ENCODE results near the gene SH3RF3. TPM values are rescaled to one million over a fixed set of nuclear protein-coding genes. Genes with fewer than 3 reads are reported as not detected.

SH3RF3 gene
- total and polyA plus RNA-seq, 5 donors: 5.7 to 8.8 (median 8.1) TPM

DNA sequence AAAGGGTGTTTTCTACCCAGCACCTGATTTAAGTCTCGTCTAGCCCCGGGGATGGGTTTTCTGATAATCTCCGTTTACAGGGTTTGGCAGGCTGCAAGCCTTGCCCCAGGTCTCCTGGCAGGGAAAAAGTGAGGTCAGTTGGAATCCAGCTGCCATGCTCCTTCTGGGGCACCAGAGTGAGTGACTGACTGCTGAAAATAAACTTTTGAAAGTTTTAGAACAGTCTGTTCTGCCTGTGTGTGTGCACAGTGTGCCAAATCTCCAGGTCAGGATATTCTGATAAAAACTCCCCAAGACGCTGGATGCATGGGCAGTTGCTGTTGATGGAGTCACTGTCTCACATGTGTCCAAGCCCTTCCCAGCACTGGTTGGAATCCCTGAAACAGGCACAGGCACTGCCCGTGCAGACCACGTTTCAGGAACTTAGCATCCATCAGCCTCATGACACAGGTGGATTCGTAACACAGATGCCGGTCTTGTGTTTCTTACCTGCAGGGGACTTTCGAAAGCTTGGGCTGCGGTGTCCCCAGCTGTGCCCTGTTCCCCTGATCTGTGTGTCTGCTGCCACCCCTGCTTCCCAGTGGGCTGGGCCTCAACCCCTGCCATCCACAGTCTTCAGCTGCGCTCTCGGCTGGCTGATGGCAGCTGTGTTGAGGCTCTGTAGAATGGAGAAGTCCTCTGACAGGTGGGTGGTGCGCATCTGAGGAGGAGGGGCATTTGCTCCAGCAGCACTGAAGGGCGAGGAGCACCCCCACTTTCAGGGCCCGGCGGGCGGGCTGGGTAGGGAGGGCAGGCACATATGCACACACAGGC lies 65.0 kb downstream of the SH3RF3 start:
- DNase-seq (no peak), ATAC-seq (no peak)
- Histone ChIP-seq H3K27ac (ENCODE audit: low read length) (peak overlapping the region; percentile 4), H3K27me3 (ENCODE audit: control insufficient read depth, insufficient read depth) (no peaks in the 10 kb centered on the region), H3K4me1 (ENCODE audit: control insufficient read depth, insufficient read depth, low read length) (peaks cover 26% of the 10 kb centered on the region), H3K9me3 (ENCODE audit: control insufficient read depth, low read length) (no peaks in the 10 kb centered on the region), H3K4me3 (ENCODE audit: low read length) (no peak overlapping the region)
- intact Hi-C loops (cut with DNase I): no loop called here
- 80% methylated on average over 17 of the region's 17 CpGs for WGBS

GRCh38 chr2:109194620-109194937 lies 65.6 kb downstream of the SH3RF3 start:
- Histone ChIP-seq H3K4me1 (ENCODE audit: control insufficient read depth, insufficient read depth, low read length) (peaks cover 26% of the 10 kb centered on the region), H3K27ac (ENCODE audit: low read length) (no peak overlapping the region), H3K4me3 (ENCODE audit: low read length) (no peak overlapping the region), H3K9me3 (ENCODE audit: control insufficient read depth, low read length) (no peaks in the 10 kb centered on the region), H3K27me3 (ENCODE audit: control insufficient read depth, insufficient read depth) (no peaks in the 10 kb centered on the region)
- ATAC-seq: no peak
- intact Hi-C loops (cut with DNase I): no loop called here
- WGBS: 60% methylated on average over 2 of the region's 2 CpGs
- no peak for DNase-seq

DNA sequence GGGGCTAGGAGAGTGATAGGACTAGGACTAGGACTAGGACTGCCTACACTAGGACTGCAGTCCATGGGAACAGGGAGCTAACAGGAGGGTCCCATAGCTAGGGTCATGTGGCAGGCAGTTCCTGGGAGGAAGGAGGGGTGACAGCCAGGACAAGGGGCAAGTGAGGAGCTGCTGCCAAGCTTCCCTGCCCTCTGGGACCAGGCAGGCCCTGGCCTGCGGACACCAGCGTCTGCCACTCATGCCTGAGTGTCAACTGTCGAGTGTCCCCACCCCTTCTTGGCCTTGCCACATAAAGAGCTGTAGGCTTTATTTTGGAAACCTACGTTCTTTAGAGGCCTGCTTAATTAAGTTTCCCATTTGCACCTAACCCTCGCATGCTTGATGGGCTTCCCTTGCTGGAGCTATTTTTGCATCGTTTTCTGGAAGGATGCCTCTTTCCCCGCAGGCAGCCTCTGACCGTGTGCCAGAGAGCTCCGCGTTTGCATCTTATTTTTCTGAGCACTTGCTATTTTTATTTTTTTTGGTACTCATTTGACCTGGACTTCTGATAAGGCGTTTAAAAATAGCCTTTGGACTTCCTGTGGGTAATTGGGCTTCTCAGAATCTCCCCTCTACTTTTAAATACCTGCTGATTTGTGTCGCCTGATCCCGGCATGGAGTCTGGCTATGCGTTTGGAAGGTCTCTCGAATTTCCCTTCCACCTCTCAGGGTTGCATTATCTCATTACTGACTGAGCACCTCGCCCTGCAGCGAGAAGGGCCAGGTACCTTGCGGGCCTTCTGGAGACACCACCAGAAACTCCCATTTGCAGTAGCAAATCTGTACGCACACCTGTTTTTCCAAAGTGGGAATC lies 66.4 kb downstream of the SH3RF3 start:
- 34% methylated on average over 19 of the region's 19 CpGs for WGBS
- Histone ChIP-seq H3K27me3 (ENCODE audit: control insufficient read depth, insufficient read depth) (no peaks in the 10 kb centered on the region), H3K4me1 (ENCODE audit: control insufficient read depth, insufficient read depth, low read length) (peaks cover 26% of the 10 kb centered on the region), H3K4me3 (ENCODE audit: low read length) (no peak overlapping the region), H3K27ac (ENCODE audit: low read length) (peak overlapping the region; percentile 86), H3K9me3 (ENCODE audit: control insufficient read depth, low read length) (no peaks in the 10 kb centered on the region)
- peak; percentile 56 to 66 for ATAC-seq
- peak; percentile 38 to 71 (median 71) for DNase-seq
- intact Hi-C loops (cut with DNase I): no loop called here

- ATAC-seq: peak; percentile 21 to 27
- no peaks in the 10 kb centered on the region for H3K27me3 ChIP-seq (ENCODE audit: control insufficient read depth, insufficient read depth)
- DNase-seq: peak in 1 of 3 donors; percentile 46
Observed at GRCh38 chr2:109196081-109196875, 67.3 kb downstream of the SH3RF3 start.

GRCh38 chr2:109197491-109198418 lies 68.8 kb downstream of the SH3RF3 start:
- Histone ChIP-seq H3K27me3 (ENCODE audit: control insufficient read depth, insufficient read depth) (no peaks in the 10 kb centered on the region), H3K27ac (ENCODE audit: low read length) (no peak overlapping the region), H3K4me1 (ENCODE audit: control insufficient read depth, insufficient read depth, low read length) (peaks cover 28% of the 10 kb centered on the region), H3K9me3 (ENCODE audit: control insufficient read depth, low read length) (no peaks in the 10 kb centered on the region), H3K4me3 (ENCODE audit: low read length) (no peak overlapping the region)
- 90% methylated on average over 6 of the region's 6 CpGs for WGBS
- intact Hi-C loops (cut with DNase I): no loop called here
- DNase-seq (no peak), ATAC-seq (no peak)

More at GRCh38 chr2:109196081-109196875, 67.3 kb downstream of the SH3RF3 start:
- Histone ChIP-seq H3K27ac (ENCODE audit: low read length) (peak overlapping the region; percentile 57), H3K9me3 (ENCODE audit: control insufficient read depth, low read length) (no peaks in the 10 kb centered on the region), H3K4me3 (ENCODE audit: low read length) (no peak overlapping the region), H3K4me1 (ENCODE audit: control insufficient read depth, insufficient read depth, low read length) (peaks cover 26% of the 10 kb centered on the region)
- WGBS: 83% methylated on average over 19 of the region's 19 CpGs
- intact Hi-C loops (cut with DNase I): no loop called here

DNA sequence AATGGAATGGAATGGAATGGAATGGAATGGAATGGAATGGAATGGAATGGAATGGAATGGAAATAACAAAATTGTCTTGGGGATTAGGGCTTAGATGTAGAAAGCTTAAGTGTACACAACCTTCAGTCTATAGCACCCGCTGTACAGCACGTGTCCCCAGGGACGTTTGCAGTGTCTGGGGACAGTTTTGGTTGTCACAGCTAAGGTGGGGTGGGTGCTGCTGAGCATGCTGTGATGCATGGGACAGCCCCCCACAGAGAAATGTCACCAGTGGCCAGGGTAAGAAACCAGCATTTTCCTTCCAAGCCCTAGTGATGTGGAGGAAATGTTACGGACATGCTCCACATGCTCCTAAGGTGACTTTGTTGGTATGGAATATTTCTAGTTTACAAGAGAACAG lies 70.8 kb downstream of the SH3RF3 start:
- Histone ChIP-seq H3K9me3 (ENCODE audit: control insufficient read depth, low read length) (no peaks in the 10 kb centered on the region), H3K4me3 (ENCODE audit: low read length) (no peak overlapping the region), H3K27me3 (ENCODE audit: control insufficient read depth, insufficient read depth) (no peaks in the 10 kb centered on the region), H3K4me1 (ENCODE audit: control insufficient read depth, insufficient read depth, low read length) (peaks cover 17% of the 10 kb centered on the region), H3K27ac (ENCODE audit: low read length) (no peak overlapping the region)
- WGBS: 92% methylated on average over 4 of the region's 4 CpGs
- ATAC-seq: no peak
- DNase-seq: no peak
- intact Hi-C loops (cut with DNase I): no loop called here

GRCh38 chr2:109200616-109201464 lies 71.8 kb downstream of the SH3RF3 start:
- H3K4me1 ChIP-seq (ENCODE audit: control insufficient read depth, insufficient read depth, low read length): peaks cover 12% of the 10 kb centered on the region
- DNase-seq (peak in 1 of 3 donors; percentile 42), ATAC-seq (peak; percentile 13 to 27)
- H3K27ac ChIP-seq (ENCODE audit: low read length): no peak overlapping the region
- 80% methylated on average over 14 of the region's 14 CpGs for WGBS
- no peaks in the 10 kb centered on the region for H3K9me3 ChIP-seq (ENCODE audit: control insufficient read depth, low read length)
- H3K4me3 ChIP-seq (ENCODE audit: low read length): no peak overlapping the region
- H3K27me3 ChIP-seq (ENCODE audit: control insufficient read depth, insufficient read depth): no peaks in the 10 kb centered on the region
- intact Hi-C loops (cut with DNase I): no loop called here

DNA sequence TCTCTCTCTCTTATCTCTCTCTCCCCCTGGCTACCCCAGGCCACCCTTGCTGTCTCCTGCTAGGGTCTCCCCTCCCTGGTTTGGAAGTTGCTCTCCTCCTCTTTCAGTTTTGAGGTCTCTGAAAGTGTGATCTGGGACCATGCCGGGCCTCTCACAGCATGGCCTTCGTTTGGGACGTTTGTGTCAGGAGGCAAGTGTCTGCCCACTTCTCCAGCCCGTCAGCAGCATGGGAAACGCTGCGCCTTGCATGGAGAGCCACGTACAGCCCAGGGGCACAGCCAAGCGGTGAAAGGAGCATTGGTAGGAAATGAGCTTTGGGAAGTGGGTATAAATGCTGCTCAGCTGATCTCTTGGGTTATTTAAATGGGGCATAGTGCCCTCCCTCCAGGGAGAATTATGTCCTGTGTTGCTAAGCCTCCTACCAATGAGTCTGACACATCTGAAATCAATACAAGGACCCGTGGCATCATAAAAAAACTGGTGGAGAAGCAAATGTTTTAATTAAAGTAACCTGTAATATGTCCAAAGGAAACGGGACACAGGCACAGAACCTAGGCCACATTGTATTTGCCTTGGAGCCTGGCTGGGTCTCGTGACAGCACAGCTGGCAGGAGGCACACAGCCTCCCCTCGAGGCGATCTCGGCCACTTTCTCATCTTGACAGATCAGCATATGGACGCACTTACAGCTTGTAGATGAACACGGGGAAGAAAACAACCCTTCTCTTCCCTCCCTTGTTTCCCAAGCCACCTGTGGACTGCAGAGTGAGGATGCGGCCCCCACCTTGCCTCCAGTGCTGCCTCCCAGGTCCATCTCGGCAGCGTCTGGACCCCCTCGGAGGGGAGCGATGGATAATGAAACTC lies 72.7 kb downstream of the SH3RF3 start:
- H3K27ac ChIP-seq (ENCODE audit: low read length): peak overlapping the region; percentile 11
- peak; percentile 42 to 62 for ATAC-seq

GRCh38 chr2:109202486-109202885 lies 73.5 kb downstream of the SH3RF3 start:
- Histone ChIP-seq H3K9me3 (ENCODE audit: control insufficient read depth, low read length) (no peaks in the 10 kb centered on the region), H3K27ac (ENCODE audit: low read length) (no peak overlapping the region), H3K4me1 (ENCODE audit: control insufficient read depth, insufficient read depth, low read length) (peaks cover 5% of the 10 kb centered on the region), H3K27me3 (ENCODE audit: control insufficient read depth, insufficient read depth) (no peaks in the 10 kb centered on the region), H3K4me3 (ENCODE audit: low read length) (no peak overlapping the region)
- no peak for ATAC-seq
- intact Hi-C loops (cut with DNase I): no loop called here
- no peak for DNase-seq
- WGBS: 94% methylated on average over 9 of the region's 9 CpGs

More for the DNA sequence above, 72.7 kb downstream of the SH3RF3 start:
- intact Hi-C loops (cut with DNase I): no loop called here
- Histone ChIP-seq H3K4me1 (ENCODE audit: control insufficient read depth, insufficient read depth, low read length) (peaks cover 4% of the 10 kb centered on the region), H3K9me3 (ENCODE audit: control insufficient read depth, low read length) (no peaks in the 10 kb centered on the region), H3K27me3 (ENCODE audit: control insufficient read depth, insufficient read depth) (no peaks in the 10 kb centered on the region), H3K4me3 (ENCODE audit: low read length) (no peak overlapping the region)
- 66% methylated on average over 21 of the region's 21 CpGs for WGBS
- DNase-seq: peak in 1 of 3 donors; percentile 60
